Measurements from ENCODE around the gene STK17A. TPM values are rescaled to one million over a fixed set of nuclear protein-coding genes. Genes with fewer than 3 reads are reported as not detected.
A peak's percentile ranks its signal among the peaks of the same experiment; 100 is the strongest.
"Not testable (repeated sequence)": the region's sequence is repeated elsewhere in the genome, so short reads cannot be mapped to it uniquely, and the experiment has no call there.

The STK17A gene
- total RNA-seq, 2 donors from 2014 or later, result 42.4 to 55.5 TPM

DNA sequence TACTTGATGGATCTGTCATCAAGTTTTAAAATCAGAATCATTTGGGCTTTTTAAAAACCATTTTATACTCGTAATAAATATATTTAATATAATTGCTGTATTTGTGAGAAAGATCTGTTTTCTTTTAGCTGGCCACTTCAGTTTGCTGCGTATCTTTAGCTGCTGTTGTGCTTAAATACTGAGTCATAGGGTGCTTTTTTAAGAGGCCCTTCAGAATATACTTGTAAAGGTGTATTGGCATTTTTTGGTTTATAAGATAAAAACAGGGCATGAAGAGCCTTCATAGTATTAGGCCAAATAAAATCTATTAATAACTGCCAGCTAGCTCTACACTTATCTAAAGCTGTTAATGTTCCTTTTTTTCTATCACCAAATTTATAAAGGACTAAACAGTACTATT lies 43.8 kb downstream of the STK17A start:
- Histone ChIP-seq H3K9me3 (no peaks in the 10 kb centered on the region), H3K27me3 (replicated peaks; ENCODE audit: insufficient read depth) (no peaks in the 10 kb centered on the region), H3K4me3 (no peak overlapping the region), H3K4me1 (ENCODE audit: control insufficient read depth in 1 of 2, low read depth in 2 of 2) (peaks cover 31 to 64% of the 10 kb centered on the region in 2 donors), H3K27ac (peak overlapping the region; percentile 41 to 57), H3K36me3 (no peaks in the 10 kb centered on the region)
- TF ChIP-seq, protein P1, sequence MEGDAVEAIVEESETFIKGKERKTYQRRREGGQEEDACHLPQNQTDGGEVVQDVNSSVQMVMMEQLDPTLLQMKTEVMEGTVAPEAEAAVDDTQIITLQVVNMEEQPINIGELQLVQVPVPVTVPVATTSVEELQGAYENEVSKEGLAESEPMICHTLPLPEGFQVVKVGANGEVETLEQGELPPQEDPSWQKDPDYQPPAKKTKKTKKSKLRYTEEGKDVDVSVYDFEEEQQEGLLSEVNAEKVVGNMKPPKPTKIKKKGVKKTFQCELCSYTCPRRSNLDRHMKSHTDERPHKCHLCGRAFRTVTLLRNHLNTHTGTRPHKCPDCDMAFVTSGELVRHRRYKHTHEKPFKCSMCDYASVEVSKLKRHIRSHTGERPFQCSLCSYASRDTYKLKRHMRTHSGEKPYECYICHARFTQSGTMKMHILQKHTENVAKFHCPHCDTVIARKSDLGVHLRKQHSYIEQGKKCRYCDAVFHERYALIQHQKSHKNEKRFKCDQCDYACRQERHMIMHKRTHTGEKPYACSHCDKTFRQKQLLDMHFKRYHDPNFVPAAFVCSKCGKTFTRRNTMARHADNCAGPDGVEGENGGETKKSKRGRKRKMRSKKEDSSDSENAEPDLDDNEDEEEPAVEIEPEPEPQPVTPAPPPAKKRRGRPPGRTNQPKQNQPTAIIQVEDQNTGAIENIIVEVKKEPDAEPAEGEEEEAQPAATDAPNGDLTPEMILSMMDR (IDR thresholded peaks at IDR 0.05), result no peak
- DNase-seq (ENCODE audit: low spot score), result no peak
- no peak for ATAC-seq (ENCODE audit: insufficient number of reproducible peaks, low FRiP score, low read depth)

DNA sequence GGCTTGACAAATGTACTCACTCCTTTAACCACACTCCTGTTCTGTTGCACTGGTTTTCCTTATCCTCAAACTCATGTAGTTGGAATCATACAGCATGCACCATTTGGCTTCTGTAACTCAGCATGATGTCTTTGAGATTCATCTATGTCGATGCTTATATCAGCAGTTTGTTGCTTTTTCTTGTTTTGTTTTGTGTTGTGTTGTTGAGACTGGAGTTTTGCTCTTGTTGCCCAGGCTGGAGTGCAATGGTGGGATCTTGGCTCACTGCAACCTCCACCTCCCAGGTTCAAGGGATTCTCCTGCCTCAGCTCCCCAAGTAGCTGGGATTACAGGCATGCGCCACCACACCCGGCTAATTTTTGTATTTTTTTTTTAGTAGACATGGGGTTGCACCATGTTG lies 44.9 kb downstream of the STK17A start:
- not testable (repeated sequence) for ATAC-seq (ENCODE audit: insufficient number of reproducible peaks, low FRiP score, low read depth); H3K9me3 ChIP-seq; H3K36me3 ChIP-seq; H3K27ac ChIP-seq; DNase-seq (ENCODE audit: low spot score); H3K4me3 ChIP-seq; H3K27me3 ChIP-seq (replicated peaks; ENCODE audit: insufficient read depth)
- H3K4me1 ChIP-seq (ENCODE audit: control insufficient read depth in 1 of 2, low read depth in 2 of 2), result peaks cover 25 to 53% of the 10 kb centered on the region in 2 donors

GRCh38 chr7:43628431-43628830 lies 45.5 kb downstream of the STK17A start:
- Histone ChIP-seq H3K4me1 (ENCODE audit: control insufficient read depth in 1 of 2, low read depth in 2 of 2) (peaks cover 25 to 50% of the 10 kb centered on the region in 2 donors), H3K4me3 (no peak overlapping the region), H3K36me3 (no peaks in the 10 kb centered on the region), H3K27ac (no peak overlapping the region), H3K9me3 (no peaks in the 10 kb centered on the region), H3K27me3 (replicated peaks; ENCODE audit: insufficient read depth) (no peaks in the 10 kb centered on the region)
- TF ChIP-seq, protein P1 (IDR thresholded peaks at IDR 0.05), result no peak
- no peak for ATAC-seq (ENCODE audit: insufficient number of reproducible peaks, low FRiP score, low read depth)
- DNase-seq (ENCODE audit: low spot score), result no peak

GRCh38 chr7:43629857-43630256 lies 46.9 kb downstream of the STK17A start:
- no peak for DNase-seq (ENCODE audit: low spot score)
- no peak for ATAC-seq (ENCODE audit: insufficient number of reproducible peaks, low FRiP score, low read depth)
- no peaks in the 10 kb centered on the region for H3K27me3 ChIP-seq (replicated peaks; ENCODE audit: insufficient read depth)
- TF ChIP-seq, protein P1 (IDR thresholded peaks at IDR 0.05), result no peak
- H3K36me3 ChIP-seq, result no peaks in the 10 kb centered on the region
- H3K27ac ChIP-seq, result no peak overlapping the region
- no peak overlapping the region for H3K4me3 ChIP-seq
- no peaks in the 10 kb centered on the region for H3K9me3 ChIP-seq
- peaks cover 16 to 38% of the 10 kb centered on the region in 2 donors for H3K4me1 ChIP-seq (ENCODE audit: control insufficient read depth in 1 of 2, low read depth in 2 of 2)

GRCh38 chr7:43630482-43630881 lies 47.6 kb downstream of the STK17A start:
- ATAC-seq (ENCODE audit: insufficient number of reproducible peaks, low FRiP score, low read depth) (no peak), DNase-seq (ENCODE audit: low spot score) (no peak)
- H3K9me3 ChIP-seq, result no peaks in the 10 kb centered on the region
- no peaks in the 10 kb centered on the region for H3K36me3 ChIP-seq
- TF ChIP-seq, protein P1 (IDR thresholded peaks at IDR 0.05), result no peak
- H3K4me3 ChIP-seq, result no peak overlapping the region
- no peaks in the 10 kb centered on the region for H3K27me3 ChIP-seq (replicated peaks; ENCODE audit: insufficient read depth)
- H3K4me1 ChIP-seq (ENCODE audit: control insufficient read depth in 1 of 2, low read depth in 2 of 2), result peaks cover 13 to 35% of the 10 kb centered on the region in 2 donors
- no peak overlapping the region for H3K27ac ChIP-seq

- TF ChIP-seq, protein P1 (IDR thresholded peaks at IDR 0.05), result no peak
- H3K4me1 ChIP-seq (ENCODE audit: control insufficient read depth in 1 of 2, low read depth in 2 of 2), result peaks cover 16 to 36% of the 10 kb centered on the region in 2 donors
- no peaks in the 10 kb centered on the region for H3K36me3 ChIP-seq
- no peaks in the 10 kb centered on the region for H3K27me3 ChIP-seq (replicated peaks; ENCODE audit: insufficient read depth)
- peak overlapping the region in 1 of 2 donors; percentile 13 for H3K27ac ChIP-seq
- no peak overlapping the region for H3K4me3 ChIP-seq
- no peaks in the 10 kb centered on the region for H3K9me3 ChIP-seq
- no peak for ATAC-seq (ENCODE audit: insufficient number of reproducible peaks, low FRiP score, low read depth)
- no peak for DNase-seq (ENCODE audit: low spot score)
These were observed 48.7 kb downstream of the STK17A start for GRCh38 chr7:43631559-43631958.
